HepG2 (cell line): Measurements from ENCODE around the gene CHID1. TPM values are rescaled to one million over a fixed set of nuclear protein-coding genes. Genes with fewer than 3 reads are reported as not detected.

Source experiments
- BRD4 ChIP-seq: sonication (generic); formaldehyde crosslinking; IDR thresholded peaks from 2 replicates; pipeline ENCODE4 v1.4.0; 2020; ENCODE audit warnings: missing genetic modification reagents
- HDAC1 ChIP-seq: sonication (generic); formaldehyde crosslinking; IDR thresholded peaks from 2 replicates; pipeline ENCODE4 v1.5.1; 2020; ENCODE audit warnings: mild to moderate bottlenecking, missing genetic modification reagents
- LRRFIP1 ChIP-seq: sonication (generic); formaldehyde crosslinking; conservative IDR thresholded peaks from 2 replicates; pipeline ENCODE4 v1.4.0; 2020; ENCODE audit warnings: missing genetic modification reagents
- MIER3 ChIP-seq: IDR thresholded peaks from 2 replicates; pipeline ENCODE4 v1.6.1; 2016; ENCODE audit warnings: missing compliant biosample characterization, borderline replicate concordance
- MLX ChIP-seq: IDR thresholded peaks from 2 replicates; pipeline ENCODE4 v1.6.1; 2016
- NBN ChIP-seq: fragments of 450-650 bp; conservative IDR thresholded peaks from 2 replicates; pipeline ENCODE4 v1.6.1; 2017
- SALL1 ChIP-seq: sonication (generic); formaldehyde crosslinking; IDR thresholded peaks from 2 replicates; pipeline ENCODE4 v1.8.0; 2022; ENCODE audit warnings: mild to moderate bottlenecking, missing genetic modification reagents
- ZFX ChIP-seq: sonication (generic); formaldehyde crosslinking; IDR thresholded peaks from 2 replicates; pipeline ENCODE4 v1.4.0; 2020; ENCODE audit warnings: mild to moderate bottlenecking, low read depth, missing genetic modification reagents, moderate library complexity
- ZNF709 ChIP-seq: sonication (generic); formaldehyde crosslinking; IDR thresholded peaks from 2 replicates; pipeline ENCODE4 v1.5.0; 2020; ENCODE audit warnings: mild to moderate bottlenecking, missing genetic modification reagents
- ZNF747 ChIP-seq: sonication (generic); formaldehyde crosslinking; IDR thresholded peaks from 2 replicates; pipeline ENCODE4 v1.8.1; 2023; ENCODE audit warnings: missing genetic modification reagents, mild to moderate bottlenecking, borderline replicate concordance
- ZNF800 ChIP-seq: sonication (generic); formaldehyde crosslinking; IDR thresholded peaks from 2 replicates; pipeline ENCODE4 v1.4.0; 2020; ENCODE audit warnings: missing genetic modification reagents
- polyA plus RNA-seq, 8 experiments: library from polyadenylated mRNA; depleted of rRNA in 3 of 8; stranded (reverse) in 7 of 8; unstranded in 1 of 8; fragments of >200 nt; fragmentation: Illumina TruSeq in 4 of 8; extraction: Trizol in 4 of 8; gene quantifications; 2 replicates each; pipeline versions ENCODE4 v1.2.1 to v1.2.3, GENCODE V29; 2011 to 2016; ENCODE audit warnings: low read depth in 4 of 8, missing spikeins in 1 of 8, mixed read lengths in 1 of 8; ENCODE audit not compliant: insufficient read depth in 1 of 8
- total RNA-seq, 5 experiments: library from RNA; depleted of rRNA; stranded (reverse); fragments of >200 nt; fragmentation: Illumina TruSeq; extraction: Trizol; gene quantifications; 2 replicates each; pipeline ENCODE4 v1.2.3, GENCODE V29; 2016; ENCODE audit warnings: low read depth in 1 of 5
- TF ChIP-seq, protein P1 (sequence below): fragments of 450-650 bp; IDR thresholded peaks from 2 replicates; pipeline ENCODE4 v1.6.1; 2016
- TF ChIP-seq, protein P2 (sequence below): sonication (generic); formaldehyde crosslinking; IDR thresholded peaks from 2 replicates; pipeline ENCODE4 v1.9.0; 2021; ENCODE audit warnings: missing genetic modification reagents, mild to moderate bottlenecking, borderline replicate concordance
- TF ChIP-seq, protein P3 (sequence below): sonication (generic); formaldehyde crosslinking; IDR thresholded peaks from 2 replicates; pipeline ENCODE4 v1.8.1; 2022; ENCODE audit warnings: low read depth, mild to moderate bottlenecking, missing genetic modification reagents
- TF ChIP-seq, protein P4 (sequence below): sonication (generic); formaldehyde crosslinking; IDR thresholded peaks from 2 replicates; pipeline ENCODE4 v1.4.0; 2020; ENCODE audit warnings: mild to moderate bottlenecking, missing genetic modification reagents

The CHID1 gene
- total and polyA plus RNA-seq, 2 of the 13 experiments (the other 11 are each of a cell fraction or from before 2014, with no cell fraction given): 65.1 to 93.6 TPM

DNA sequence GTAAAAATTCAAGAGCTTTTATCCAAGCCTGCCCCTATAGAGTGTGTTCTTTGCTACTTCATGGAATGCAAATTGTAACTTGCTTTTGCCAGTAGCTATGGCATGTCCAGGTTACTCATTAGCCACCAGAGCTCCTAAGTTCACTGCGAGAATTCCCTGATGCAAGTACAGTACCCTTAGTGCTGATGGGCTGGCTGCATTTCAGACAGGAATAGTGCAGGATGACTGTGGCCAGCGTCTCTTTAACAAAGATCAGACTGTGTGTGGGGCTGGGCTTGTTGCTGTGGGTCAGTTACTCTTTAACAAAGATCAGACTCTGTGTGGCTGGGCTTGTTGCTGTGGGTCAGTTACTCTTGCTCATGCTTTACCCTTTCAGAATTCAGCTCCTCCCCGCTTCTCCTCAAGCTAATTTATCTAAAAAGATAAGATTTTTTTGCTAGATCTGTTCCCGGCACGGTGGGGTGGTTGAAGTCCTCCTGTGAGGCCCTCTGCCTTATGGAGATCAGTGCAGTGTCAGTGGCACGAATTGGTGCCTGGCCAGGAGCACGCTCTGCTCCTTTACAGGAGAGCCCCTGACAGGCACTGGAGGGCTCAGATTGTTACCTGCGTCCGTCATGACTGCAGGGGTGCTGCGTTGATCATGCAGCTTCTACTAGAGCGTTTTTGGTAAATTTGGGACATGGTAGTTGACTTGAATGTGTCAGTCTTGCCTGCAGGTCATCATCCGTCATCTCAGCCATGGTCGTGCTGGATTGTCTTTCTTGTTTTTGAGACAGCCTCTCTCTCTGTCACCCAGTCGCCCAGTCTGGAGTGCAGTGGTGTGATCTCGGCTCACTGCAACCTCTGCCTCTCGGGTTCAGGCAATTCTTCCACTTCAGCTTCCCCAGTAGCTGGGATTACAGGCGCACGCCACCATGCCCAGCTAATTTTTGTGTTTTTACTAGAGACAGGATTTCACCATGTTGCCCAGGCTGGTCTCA, 42.1 kb upstream of the CHID1 start (continued):
- TF ChIP-seq ZNF800 (CRISPR knock-in tag) (0 out of 2 replicates have a peak, but pooled peaks have one; percentile 29), BRD4 (CRISPR knock-in tag) (peak; percentile 56; the same call in 1 of the 2 replicates), ZNF709 (CRISPR knock-in tag) (0 out of 2 replicates have a peak, but pooled peaks have one; percentile 11), LRRFIP1 (CRISPR knock-in tag) (no peak), MIER3 (CRISPR knock-in tag) (0 out of 2 replicates have a peak, but pooled peaks have one; percentile 26), ZNF747 (CRISPR knock-in tag) (0 out of 2 replicates have a peak, but pooled peaks have one; percentile 11), HDAC1 (CRISPR knock-in tag) (peak; percentile 63), SALL1 (CRISPR knock-in tag) (peak; percentile 56), NBN (no peak), MLX (CRISPR knock-in tag) (peak; percentile 61), ZFX (CRISPR knock-in tag) (peak; percentile 26)
- TF ChIP-seq, protein P1, sequence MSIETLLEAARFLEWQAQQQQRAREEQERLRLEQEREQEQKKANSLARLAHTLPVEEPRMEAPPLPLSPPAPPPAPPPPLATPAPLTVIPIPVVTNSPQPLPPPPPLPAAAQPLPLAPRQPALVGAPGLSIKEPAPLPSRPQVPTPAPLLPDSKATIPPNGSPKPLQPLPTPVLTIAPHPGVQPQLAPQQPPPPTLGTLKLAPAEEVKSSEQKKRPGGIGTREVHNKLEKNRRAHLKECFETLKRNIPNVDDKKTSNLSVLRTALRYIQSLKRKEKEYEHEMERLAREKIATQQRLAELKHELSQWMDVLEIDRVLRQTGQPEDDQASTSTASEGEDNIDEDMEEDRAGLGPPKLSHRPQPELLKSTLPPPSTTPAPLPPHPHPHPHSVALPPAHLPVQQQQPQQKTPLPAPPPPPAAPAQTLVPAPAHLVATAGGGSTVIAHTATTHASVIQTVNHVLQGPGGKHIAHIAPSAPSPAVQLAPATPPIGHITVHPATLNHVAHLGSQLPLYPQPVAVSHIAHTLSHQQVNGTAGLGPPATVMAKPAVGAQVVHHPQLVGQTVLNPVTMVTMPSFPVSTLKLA: no peak; the same call in 1 of the 2 replicates
- TF ChIP-seq, protein P2, sequence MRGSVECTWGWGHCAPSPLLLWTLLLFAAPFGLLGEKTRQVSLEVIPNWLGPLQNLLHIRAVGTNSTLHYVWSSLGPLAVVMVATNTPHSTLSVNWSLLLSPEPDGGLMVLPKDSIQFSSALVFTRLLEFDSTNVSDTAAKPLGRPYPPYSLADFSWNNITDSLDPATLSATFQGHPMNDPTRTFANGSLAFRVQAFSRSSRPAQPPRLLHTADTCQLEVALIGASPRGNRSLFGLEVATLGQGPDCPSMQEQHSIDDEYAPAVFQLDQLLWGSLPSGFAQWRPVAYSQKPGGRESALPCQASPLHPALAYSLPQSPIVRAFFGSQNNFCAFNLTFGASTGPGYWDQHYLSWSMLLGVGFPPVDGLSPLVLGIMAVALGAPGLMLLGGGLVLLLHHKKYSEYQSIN: no peak
- TF ChIP-seq, protein P3, sequence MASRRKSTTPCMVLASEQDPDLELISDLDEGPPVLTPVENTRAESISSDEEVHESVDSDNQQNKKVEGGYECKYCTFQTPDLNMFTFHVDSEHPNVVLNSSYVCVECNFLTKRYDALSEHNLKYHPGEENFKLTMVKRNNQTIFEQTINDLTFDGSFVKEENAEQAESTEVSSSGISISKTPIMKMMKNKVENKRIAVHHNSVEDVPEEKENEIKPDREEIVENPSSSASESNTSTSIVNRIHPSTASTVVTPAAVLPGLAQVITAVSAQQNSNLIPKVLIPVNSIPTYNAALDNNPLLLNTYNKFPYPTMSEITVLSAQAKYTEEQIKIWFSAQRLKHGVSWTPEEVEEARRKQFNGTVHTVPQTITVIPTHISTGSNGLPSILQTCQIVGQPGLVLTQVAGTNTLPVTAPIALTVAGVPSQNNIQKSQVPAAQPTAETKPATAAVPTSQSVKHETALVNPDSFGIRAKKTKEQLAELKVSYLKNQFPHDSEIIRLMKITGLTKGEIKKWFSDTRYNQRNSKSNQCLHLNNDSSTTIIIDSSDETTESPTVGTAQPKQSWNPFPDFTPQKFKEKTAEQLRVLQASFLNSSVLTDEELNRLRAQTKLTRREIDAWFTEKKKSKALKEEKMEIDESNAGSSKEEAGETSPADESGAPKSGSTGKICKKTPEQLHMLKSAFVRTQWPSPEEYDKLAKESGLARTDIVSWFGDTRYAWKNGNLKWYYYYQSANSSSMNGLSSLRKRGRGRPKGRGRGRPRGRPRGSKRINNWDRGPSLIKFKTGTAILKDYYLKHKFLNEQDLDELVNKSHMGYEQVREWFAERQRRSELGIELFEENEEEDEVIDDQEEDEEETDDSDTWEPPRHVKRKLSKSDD: no peak
- TF ChIP-seq, protein P4, sequence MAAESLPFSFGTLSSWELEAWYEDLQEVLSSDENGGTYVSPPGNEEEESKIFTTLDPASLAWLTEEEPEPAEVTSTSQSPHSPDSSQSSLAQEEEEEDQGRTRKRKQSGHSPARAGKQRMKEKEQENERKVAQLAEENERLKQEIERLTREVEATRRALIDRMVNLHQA (CRISPR knock-in tag): no peak
